Renal pelvis (tissue), 4 donors: ENCODE data around the gene STIL. TPM values are rescaled to one million over a fixed set of nuclear protein-coding genes. Genes with fewer than 3 reads are reported as not detected.
"Not testable (repeated sequence)": the region's sequence is repeated elsewhere in the genome, so short reads cannot be mapped to it uniquely, and the experiment has no call there.

Source experiments
- DNase-seq: peaks from one replicate; pipeline ENCODE4 v3.0.0-alpha.2; 2013
- polyA plus RNA-seq, 3 donors: library from polyadenylated mRNA; unstranded; fragments of 120-200 nt; gene quantifications; one replicate each; pipeline ENCODE4 v1.2.1, GENCODE V29; 2013; ENCODE audit not compliant: insufficient read length in 3 of 3

Gene STIL
- polyA plus RNA-seq, 3 donors, result 7.7 to 11.4 (median 9.6) TPM

GRCh38 chr1:47222476-47222875 is 91.5 kb downstream of the STIL start:
- no peak for DNase-seq

GRCh38 chr1:47219590-47220220 is 94.2 kb downstream of the STIL start:
- no peak for DNase-seq

- DNase-seq, result no peak
These were observed 94.9 kb downstream of the STIL start for GRCh38 chr1:47219001-47219400.

DNA sequence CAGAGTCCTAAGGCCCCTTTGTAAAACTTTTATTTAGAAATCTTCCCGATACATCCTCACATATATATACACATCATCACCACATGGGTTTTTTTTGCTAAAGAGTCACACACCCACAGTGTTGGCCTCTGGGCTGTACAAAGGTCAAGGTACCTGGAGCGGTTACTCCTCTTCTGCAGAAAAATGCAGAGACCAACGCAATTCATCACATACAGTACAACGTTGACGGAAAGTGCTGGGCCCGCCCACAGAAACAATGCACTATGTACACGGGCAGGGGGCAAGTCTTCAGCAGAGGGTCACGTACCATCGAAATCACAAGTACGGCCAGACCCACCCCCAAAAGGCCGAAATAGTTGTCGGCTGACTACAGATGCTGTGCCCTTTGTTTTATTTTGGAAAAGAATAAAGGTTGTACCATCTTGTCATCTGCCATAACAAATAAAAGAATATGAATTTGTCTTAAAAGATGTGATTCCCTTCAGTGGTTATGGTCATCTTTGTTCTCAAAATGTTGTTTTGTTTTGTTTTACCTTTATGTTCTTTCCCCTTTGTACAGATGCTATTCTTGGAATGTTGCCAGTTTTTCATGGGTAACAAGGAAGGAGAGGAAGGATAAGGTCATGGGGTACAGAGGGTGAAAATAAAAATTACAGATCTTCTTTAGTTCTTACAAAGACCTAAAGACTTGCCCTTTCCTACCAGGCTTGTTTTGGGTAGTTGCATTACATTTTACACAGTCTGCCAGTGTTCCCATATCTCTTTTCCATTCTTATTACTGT is 97.5 kb downstream of the STIL start:
- DNase-seq, result no peak

DNA sequence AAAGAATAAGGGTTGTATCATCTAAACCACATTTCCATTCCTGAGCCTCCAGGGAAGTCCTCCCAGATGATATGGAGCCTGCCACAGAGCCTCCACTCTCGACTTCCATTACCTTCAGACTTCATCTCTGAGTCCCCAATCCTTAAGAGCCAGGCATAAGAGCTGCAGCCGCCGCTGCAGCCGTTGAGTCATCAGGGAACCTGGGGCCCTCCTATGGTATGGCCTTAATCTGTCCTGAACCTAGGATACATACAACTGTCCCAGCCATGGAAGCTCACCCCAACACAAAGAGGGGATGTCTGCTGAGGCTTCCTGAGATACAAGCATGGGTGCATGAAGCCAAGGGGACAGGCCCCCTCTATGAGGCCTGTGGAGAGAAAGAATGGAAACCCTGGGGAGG is 98.2 kb downstream of the STIL start:
- DNase-seq, result no peak

DNA sequence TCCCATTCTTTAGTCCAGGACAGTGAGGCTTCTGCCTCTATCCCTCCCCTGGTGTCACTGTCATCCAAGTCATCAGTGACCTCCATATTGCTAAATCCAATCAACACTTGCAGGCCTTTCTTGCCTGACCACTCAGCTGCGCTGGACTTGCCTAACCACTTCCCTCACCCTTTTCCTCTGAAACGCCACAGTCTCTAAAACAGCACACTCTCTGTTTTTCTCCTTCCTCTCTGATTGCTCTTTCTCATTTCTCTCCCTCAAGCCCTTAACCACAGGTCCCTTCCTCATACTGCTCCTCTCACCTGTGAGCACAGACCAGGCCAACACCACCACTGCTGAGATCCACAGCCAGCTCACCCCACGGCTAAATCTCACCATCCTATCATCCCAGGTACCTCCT is 99.4 kb downstream of the STIL start:
- DNase-seq, result no peak

DNA sequence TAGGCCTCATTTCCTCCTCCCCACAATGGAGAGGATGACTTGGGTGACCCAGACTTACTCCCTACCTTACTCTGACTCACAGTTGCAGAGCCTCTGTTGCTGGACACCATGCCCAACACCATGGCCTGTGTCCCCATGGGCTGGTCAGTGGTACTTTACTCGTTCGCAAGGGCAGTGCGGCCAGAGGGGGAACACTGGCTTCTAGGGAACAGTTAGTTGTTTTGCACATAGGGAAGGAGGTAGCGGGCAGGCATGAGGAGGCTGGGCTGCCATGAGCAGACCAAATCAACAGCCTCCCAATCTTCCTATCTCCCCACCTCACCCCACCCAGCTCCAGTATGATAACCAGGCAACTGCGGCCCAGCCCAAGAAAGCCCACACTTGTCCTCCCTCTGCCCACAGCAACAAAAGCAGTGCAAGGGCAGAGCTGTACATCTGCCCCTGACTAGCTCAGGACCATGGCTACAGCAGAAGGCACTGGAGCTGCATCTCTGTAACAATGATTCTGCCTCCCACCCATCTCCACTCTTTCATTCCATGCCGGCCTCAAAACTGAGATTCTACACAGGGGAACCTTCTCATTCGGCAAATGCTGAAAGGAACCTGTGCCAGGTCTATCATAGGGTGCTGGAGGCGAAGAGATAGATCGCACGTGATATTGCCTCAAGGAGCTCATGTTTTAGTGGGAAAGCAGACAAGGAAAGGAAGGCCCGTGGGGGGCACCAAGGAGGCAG is 100.5 kb downstream of the STIL start:
- no peak for DNase-seq

DNA sequence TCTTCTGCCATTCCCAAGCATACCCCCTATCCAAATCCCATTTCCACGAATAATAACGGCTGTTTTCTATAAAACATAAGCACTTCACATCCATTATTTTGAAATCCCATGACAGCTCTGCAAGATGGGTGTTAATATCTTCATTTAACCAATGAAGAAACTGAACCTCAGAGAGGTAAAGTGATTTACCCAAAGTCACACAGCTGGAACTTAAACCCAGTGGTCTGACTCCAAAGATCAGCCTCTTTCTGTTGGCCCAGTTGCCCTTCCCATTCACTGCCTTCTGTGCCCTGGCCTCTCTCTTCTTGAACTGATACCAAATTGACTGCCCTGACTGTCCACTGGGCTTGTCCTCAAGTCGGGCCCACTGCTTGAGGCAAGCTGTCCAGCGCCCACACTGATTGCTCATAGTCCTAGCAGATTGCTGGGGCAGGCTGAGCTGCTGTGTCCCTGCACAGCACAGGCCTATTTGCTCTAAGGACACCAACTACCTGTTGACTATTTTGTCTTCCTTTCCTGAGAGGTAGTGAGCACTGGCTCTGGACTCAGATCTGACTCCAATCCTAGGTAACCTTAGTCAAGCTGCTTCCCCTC is 101.2 kb downstream of the STIL start:
- no peak for DNase-seq

- no peak for DNase-seq
These were observed 102.1 kb downstream of the STIL start for GRCh38 chr1:47211796-47212269.

DNA sequence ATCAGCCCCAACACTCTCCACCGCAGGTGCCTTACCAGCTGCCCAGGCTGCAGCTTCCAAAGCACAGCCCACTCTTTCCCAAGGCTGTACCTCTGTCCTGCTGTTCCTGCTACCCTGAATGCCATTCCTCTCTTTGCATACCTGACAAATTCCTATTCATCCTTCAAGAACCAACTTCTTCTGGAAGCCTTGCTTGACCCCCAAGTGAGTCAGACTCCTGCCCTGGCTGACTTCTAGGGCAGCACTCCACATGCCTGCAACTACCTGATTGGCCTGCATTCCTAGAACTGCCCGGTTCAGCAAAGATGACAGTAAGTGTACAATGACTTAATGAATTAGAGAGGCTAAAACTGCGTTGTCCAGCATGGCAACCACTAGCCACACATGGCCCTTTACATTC is 103.3 kb downstream of the STIL start:
- DNase-seq, result no peak

DNA sequence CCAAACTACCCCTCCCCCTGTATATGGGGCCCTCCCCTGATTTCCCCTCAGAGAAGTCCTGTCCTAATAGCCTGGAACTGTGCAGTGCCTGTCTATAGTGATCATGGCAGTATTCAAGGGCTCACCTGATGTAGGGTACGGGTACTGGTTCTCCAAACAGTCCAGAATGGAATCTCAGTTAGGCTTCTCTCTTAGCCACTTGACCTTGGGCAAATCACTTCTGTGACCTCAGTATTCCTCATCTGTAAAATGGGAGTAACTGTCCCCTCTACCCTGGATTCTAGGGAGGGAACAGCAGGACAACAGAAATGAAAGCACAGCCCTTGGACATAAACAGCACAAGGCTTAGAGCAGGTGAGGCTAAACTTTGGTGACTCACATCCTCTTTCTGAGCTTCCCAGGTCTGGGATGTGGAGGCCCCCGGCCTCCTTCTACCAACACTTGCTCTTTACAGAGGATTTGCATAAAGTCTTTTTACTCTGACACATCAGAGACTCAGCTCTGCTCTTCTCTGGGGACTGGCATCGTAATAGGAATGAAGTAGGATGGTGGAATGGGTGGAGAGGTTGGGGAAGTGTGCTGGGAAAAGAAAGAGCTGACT is 104.1 kb downstream of the STIL start:
- no peak for DNase-seq

DNA sequence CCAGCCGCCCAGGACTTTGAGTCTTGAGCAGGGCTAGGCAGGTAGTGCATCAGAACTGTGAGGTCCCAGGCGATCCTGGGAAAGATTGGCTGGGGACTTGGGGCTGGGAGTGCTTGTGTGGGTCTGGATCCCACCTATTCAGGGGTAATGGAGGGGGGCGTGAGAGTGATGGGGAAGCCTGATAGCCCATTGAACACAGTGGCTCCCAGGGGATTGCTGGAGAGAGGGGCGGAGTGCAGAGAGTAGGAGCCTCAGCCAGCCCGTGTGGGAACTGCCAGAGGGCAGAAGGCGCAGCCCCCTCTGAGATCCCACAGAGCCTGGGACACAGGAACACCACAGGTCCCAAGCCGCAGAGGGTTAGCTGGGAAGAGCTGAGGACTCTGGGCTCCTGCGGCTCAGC is 104.9 kb downstream of the STIL start:
- no peak for DNase-seq

- DNase-seq, result no peak
These were observed 105.5 kb downstream of the STIL start for GRCh38 chr1:47208374-47208850.

DNA sequence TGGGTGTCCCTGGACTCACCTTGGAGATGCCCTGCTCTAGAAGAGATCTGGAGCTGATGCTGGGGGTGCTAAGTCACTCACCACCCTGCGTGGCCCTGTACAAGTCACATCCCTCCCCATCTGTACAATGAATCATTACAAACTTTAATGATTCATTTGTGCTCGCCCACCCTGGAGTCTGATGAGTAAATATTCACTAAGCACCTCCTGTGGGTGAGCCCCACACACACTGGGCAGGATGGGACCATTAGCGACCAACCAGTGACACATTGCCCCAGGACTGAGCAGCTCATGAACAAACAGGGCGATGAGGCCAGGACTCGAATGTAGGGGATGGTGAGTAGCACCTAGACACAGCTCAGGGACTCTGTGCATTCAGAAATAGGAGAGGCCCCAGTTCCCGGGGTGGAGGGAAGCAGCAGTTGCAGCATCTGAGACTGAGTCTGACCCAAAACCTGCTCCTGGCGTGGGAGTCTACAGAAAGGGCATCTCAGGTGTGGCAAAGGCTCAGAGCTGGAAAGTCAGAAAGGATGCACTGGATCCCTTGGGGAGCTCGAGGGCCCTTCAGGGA is 106.1 kb downstream of the STIL start:
- DNase-seq, result no peak

DNA sequence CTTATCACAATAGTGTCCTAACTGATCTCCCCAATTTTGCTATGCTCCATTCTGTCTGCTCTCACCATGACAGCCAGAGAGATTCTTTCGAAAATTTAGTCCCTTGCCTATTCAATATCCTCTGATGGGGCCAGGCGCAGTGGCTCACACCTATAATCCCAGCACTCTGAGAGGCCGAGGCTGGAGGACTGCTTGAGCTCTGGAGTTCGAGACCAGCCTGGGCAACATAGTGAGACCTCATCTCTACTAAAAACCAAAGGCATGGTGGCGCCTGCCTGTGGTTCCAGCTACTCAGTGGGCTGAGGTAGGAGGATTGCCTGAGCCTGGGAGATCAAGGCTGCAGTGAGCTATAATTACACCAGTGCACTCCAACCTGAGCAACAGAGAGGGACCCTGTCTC is 108.0 kb downstream of the STIL start:
- no peak for DNase-seq

GRCh38 chr1:47203504-47203903 is 110.4 kb downstream of the STIL start:
- not testable (repeated sequence) for DNase-seq

- no peak for DNase-seq
These were observed 112.8 kb downstream of the STIL start for GRCh38 chr1:47201179-47201578.
